ENCODE results near the gene YBX2. TPM values are rescaled to one million over a fixed set of nuclear protein-coding genes. Genes with fewer than 3 reads are reported as not detected.

The YBX2 gene
- polyA plus RNA-seq, 5 donors = 1.2 to 2.4 (median 1.4) TPM

DNA sequence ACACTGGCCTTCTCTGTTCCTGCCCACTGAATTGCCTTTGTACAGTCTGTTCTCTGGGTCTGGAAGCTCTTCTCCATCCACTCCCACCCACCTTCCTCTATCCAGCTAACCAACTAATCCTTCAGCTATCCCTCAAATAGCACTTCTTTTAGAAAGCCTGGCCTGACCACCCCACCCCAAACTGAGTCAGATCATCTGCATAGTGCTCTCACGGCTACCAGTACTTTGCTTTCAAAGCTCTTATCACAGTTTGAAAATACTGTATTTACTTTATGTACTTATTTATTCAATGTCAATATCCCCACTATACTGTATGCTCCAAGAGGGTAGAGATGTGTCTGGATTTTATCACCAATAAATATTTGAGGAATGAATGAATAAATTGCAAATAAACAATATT lies 27.7 kb downstream of the YBX2 start:
- DNase-seq = no peak

DNA sequence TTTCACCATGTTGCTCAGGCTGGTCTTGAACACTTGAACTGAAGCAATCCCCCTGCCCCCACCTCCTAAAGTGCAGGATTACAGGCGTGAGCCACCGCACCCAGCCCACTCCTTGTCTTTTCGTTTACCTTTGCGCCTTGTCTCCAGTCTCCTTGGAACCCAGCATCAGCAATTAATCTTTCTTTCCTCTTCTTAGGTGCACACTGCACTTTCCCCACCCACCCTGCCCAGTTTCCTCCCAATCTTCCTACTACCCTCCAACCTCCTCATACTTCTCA lies 30.7 kb downstream of the YBX2 start:
- DNase-seq = no peak

GRCh38 chr17:7262935-7263800 lies 31.3 kb downstream of the YBX2 start:
- DNase-seq = peak; percentile 27 to 28

DNA sequence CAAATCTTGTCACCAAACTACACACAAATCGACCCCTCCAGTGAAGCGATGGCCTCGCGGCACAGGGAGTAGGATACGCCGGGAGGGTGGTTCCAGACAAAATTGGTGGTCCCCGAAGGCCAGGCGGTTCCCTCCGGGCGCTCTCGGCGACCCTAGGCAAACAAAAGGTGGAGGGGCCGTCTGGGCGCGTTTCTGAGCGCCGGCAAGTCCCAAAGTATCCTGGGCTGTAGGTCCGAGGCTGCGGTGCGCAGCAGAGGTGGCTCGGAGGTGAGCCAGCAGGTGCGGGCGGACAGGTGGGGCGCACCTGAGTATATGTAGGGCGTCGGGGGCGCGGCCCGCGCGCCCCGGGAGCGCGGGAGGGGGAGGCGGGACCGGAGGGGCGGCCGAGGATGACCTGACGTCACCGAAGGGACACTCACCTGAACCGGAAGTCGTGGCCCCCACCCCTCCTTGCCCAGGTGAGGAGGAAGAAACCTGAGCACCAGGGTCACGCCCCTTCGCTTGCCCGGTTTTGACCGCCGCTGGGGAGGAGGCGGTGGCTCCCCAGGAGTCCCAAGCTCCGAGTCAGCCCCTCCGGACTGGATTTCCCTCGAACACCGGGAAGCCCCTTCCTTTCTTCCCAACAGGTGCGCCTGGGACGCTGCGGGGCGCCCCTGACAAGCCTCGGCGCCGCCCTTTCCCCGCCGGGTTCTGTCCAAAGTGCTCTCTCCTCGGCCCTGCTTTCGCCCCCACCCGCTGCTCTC lies 32.1 kb downstream of the YBX2 start, which contains the start of gene CLDN7:
Gene CLDN7 (minus strand): TSS at position 287 of the 743 bp plus-strand sequence. CDS start 435 bp downstream, outside the sequence.
- DNase-seq = peak; percentile 73 to 81

DNA sequence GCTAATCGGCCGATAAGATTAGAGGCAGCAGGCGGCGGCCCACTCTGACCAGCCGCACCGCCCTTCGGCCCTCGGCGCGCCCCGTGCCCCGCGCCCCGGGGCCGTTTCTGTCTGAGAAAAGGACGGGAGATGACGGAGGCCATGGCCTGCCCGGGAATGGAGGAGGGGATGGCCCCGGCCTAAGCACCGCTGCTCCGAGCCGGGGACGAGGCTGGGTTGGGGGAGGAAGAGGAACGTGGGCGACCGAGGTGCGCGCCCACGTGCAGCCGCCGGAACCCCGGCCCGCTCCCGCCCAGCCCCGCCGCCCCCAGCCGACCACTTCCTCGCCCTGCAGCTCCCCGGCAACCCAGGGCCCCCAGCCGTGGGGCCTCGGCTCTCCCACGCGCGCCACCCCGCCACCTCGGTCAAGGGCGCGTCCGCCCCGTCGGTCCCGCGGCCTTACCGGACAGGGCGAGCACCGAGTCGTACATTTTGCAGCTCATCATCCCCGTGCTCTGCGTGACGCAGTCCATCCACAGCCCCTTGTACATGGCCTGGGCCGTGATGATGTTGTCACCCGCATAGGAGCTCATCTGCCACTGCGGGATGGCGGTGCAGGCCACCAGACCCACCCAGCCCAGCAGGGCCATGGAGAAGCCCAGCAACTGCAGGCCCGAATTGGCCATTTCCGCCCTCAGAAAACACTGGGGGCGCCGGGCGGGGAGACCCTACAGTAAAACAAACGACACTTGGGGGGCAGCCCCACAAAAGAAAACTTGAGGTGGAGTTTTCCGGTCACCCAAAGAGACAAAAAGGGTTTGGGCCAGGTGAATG lies 32.9 kb downstream of the YBX2 start:
- no peak for DNase-seq

DNA sequence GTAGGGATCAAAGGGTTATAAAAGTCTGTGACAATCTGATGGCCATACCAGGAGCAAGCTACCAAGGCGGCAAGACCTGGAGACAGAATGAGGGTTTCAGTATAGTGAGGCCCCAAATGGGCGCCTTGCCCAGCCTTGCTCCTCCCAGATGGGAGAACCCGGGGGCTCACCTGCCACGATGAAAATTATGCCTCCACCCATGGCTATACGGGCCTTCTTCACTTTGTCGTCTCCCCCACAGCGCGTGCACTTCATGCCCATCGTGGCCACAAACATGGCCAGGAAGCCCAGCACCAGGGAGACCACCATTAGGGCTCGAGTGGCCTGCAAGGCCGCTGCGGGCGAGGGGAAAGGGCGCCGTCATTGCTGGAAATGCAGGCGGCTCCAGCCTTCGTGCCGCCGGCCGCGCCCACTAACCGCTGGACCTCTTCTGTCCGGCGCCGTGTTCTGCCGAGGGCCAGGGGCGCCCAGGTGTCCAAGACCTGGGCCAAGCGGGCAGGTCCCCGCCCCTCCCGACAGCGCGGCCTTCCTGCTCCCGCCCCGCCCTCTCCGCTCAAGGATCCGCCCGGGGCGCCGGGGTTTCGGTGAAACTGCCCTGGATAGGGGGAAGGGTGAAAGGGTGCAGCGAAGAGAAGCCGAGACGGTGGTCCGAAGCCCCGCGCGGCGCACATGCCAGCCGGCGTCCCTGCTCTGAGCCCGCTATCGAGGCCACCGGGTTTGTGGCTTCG lies 33.6 kb downstream of the YBX2 start:
- DNase-seq = peak; percentile 32 to 43

DNA sequence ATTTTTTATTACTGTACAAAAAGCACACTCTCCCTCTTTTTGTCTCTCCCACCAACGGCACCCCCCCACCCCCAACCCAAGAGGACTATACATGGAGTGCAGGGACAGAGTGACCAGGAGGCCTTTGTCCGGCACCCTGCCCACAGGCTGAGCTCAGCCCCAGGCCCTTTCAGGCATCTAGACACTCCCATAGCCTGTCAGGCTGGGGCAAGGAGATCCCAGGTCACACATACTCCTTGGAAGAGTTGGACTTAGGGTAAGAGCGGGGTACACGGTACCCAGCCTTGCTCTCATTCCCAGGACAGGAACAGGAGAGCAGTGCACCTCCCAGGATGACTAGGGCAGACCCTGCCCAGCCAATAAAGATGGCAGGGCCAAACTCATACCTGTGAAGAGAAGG lies 34.3 kb downstream of the YBX2 start:
- no peak for DNase-seq

GRCh38 chr17:7259555-7259889 lies 34.9 kb downstream of the YBX2 start:
- no peak for DNase-seq

DNA sequence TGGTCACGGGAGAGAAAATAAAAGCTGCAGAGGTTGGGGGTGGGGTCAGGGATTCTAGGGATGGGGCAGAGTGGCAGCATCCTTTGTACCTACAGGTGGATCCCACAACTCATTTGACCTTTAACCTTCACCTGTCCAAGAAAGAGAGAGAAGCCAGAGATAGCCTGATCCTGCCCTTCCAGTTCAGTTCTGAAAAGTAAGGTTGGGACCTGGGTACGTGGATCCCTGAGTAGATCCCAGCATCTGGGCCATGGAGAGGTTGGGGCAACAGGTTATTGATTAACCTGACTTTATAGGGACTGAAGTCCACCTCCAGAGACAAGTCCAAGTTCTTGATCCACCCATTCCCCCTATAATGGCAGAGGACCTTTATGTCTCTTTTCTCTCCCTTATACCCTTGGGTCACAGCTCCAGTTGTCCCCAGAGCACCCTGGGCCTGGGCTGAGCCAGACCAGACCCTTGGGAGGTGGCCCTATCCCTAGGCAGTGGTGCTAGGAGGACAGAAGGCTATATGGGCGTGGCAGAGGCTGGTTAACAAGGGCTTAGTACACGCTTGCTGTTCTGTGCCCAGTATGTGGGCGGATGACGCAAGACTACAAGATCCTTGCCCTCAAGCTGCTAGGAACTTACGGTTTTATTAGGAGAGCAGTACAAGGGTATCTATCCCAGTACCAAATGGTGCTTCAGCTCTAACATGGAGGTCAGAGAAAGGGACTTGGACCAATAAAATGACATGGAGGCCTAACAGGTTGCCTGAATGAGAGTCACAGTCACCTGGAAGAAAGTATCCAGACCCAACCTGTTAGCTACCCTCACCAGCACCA lies 35.5 kb downstream of the YBX2 start:
- no peak for DNase-seq

GRCh38 chr17:7256766-7257456 lies 37.5 kb downstream of the YBX2 start:
- DNase-seq = no peak

- no peak for DNase-seq
Measured at GRCh38 chr17:7254511-7254910, 39.9 kb downstream of the YBX2 start.

GRCh38 chr17:7253082-7253481 lies 41.4 kb downstream of the YBX2 start:
- DNase-seq = no peak

GRCh38 chr17:7252176-7253043 lies 42.0 kb downstream of the YBX2 start, which contains the start of gene ELP5:
Gene ELP5 (plus strand): TSS chr17:7252215. CDS start chr17:7252551, 336 bp downstream.
- peak; percentile 99 to 100 for DNase-seq

GRCh38 chr17:7251661-7252175 lies 42.7 kb downstream of the YBX2 start, which contains the start of gene CTDNEP1:
Gene CTDNEP1 (minus strand): TSS chr17:7251734. CDS start chr17:7251296, 438 bp downstream.
- no peak for DNase-seq

GRCh38 chr17:7250695-7251627 lies 43.5 kb downstream of the YBX2 start:
- DNase-seq = no peak

GRCh38 chr17:7249830-7250229 lies 44.6 kb downstream of the YBX2 start:
- no peak for DNase-seq

- no peak for DNase-seq
Measured at GRCh38 chr17:7249214-7249613, 45.2 kb downstream of the YBX2 start.

All from right lung (tissue), 5 donors.